Dermis microvascular lymphatic vessel endothelial cell (primary cell): ENCODE results near the gene RGSL1. TPM values are rescaled to one million over a fixed set of nuclear protein-coding genes. Genes with fewer than 3 reads are reported as not detected.

Experiments used
- DNase-seq, 2 donors: peaks; one replicate each; pipeline versions ENCODE4 v3.0.0 to v3.0.0-alpha.2; 2010; ENCODE audit warnings: low read depth in 2 of 2
- total RNA-seq: library from RNA; depleted of rRNA; stranded (reverse); fragments of >200 nt; gene quantifications from 2 replicates; pipeline ENCODE4 v1.2.1, GENCODE V29; 2014

The RGSL1 gene
- total RNA-seq, 1 donor from 2014 or later = not detected

GRCh38 chr1:182588500-182589396 is 138.8 kb downstream of the RGSL1 start, which contains the start of gene RNASEL:
Gene RNASEL (minus strand): TSS chr1:182589256. CDS start chr1:182586806, 2,450 bp downstream.
- peak; percentile 31 to 35 for DNase-seq

- no peak for DNase-seq
These were observed 139.6 kb downstream of the RGSL1 start for GRCh38 chr1:182589520-182589919.

- DNase-seq = no peak
These were observed 140.0 kb downstream of the RGSL1 start for GRCh38 chr1:182589931-182590330.

- DNase-seq = peak; percentile 49 to 59
These were observed 145.8 kb downstream of the RGSL1 start for GRCh38 chr1:182595641-182596240.

GRCh38 chr1:182596934-182597333 is 147.0 kb downstream of the RGSL1 start:
- no peak for DNase-seq

GRCh38 chr1:182598296-182598695 is 148.3 kb downstream of the RGSL1 start:
- no peak for DNase-seq

GRCh38 chr1:182599339-182599738 is 149.4 kb downstream of the RGSL1 start:
- no peak for DNase-seq

- no peak for DNase-seq
These were observed 150.2 kb downstream of the RGSL1 start for GRCh38 chr1:182600036-182600713.

GRCh38 chr1:182600745-182601415 is 150.9 kb downstream of the RGSL1 start:
- no peak for DNase-seq

GRCh38 chr1:182601416-182601786 is 151.5 kb downstream of the RGSL1 start:
- peak; percentile 71 to 81 for DNase-seq

GRCh38 chr1:182601913-182602312 is 152.0 kb downstream of the RGSL1 start:
- DNase-seq = no peak

- DNase-seq = no peak
These were observed 153.1 kb downstream of the RGSL1 start for GRCh38 chr1:182602935-182603645.

- no peak for DNase-seq
These were observed 153.8 kb downstream of the RGSL1 start for GRCh38 chr1:182603646-182604174.

- peak; percentile 16 to 72 for DNase-seq
These were observed 154.5 kb downstream of the RGSL1 start, which contains the start of gene RGS16 for GRCh38 chr1:182604175-182605164. Gene RGS16 (minus strand): TSS chr1:182604389. CDS start chr1:182604259, 130 bp downstream.

- no peak for DNase-seq
These were observed 157.6 kb downstream of the RGSL1 start for GRCh38 chr1:182607566-182607965.

- no peak for DNase-seq
These were observed 158.3 kb downstream of the RGSL1 start for GRCh38 chr1:182608236-182608635.

GRCh38 chr1:182608845-182609610 is 159.1 kb downstream of the RGSL1 start:
- no peak for DNase-seq
